ENCODE data around the gene RSU1. TPM values are rescaled to one million over a fixed set of nuclear protein-coding genes. Genes with fewer than 3 reads are reported as not detected.

Gene RSU1
- total RNA-seq, 2 experiments from 2014 or later: 42.4 to 47.5 TPM

DNA sequence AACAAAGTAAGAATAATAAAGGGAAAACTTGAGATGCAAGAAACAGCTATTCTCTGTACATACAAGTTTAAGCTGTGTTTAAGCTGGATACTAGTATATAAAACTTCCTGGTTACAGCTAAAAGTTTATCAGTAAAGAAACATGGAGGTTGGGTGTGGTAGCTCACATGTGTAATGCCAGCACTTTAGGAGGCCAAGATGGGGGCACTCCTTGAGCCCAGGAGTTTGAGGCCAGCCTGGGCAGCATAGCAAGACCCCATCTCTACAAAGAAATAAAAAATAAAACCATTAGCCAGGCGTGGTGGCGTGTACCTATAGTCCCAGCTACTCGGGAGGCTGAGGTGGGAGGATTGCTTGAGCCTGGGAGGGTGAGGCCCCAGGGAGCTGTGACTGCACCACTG is 3.2 kb downstream of the RSU1 start:
- DNase-seq (no peak), ATAC-seq (no peak)
- TF ChIP-seq, protein P1, sequence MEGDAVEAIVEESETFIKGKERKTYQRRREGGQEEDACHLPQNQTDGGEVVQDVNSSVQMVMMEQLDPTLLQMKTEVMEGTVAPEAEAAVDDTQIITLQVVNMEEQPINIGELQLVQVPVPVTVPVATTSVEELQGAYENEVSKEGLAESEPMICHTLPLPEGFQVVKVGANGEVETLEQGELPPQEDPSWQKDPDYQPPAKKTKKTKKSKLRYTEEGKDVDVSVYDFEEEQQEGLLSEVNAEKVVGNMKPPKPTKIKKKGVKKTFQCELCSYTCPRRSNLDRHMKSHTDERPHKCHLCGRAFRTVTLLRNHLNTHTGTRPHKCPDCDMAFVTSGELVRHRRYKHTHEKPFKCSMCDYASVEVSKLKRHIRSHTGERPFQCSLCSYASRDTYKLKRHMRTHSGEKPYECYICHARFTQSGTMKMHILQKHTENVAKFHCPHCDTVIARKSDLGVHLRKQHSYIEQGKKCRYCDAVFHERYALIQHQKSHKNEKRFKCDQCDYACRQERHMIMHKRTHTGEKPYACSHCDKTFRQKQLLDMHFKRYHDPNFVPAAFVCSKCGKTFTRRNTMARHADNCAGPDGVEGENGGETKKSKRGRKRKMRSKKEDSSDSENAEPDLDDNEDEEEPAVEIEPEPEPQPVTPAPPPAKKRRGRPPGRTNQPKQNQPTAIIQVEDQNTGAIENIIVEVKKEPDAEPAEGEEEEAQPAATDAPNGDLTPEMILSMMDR (IDR thresholded peaks at IDR 0.05): no peak
- H3K4me3 Mint-ChIP-seq: no peak overlapping the region
- H3K36me3 Mint-ChIP-seq (ENCODE audit: low read depth): peaks cover 10% of the 10 kb centered on the region
- POLR2A ChIA-PET: interaction anchor here (0.7 to 1.2 kb wide), 2 partner anchors 18 to 324 kb away, joined by 3 to 5 read pairs; no protein-coding TSS in a partner anchor
- H3K27ac Mint-ChIP-seq: no peak overlapping the region
- CTCF ChIA-PET: interaction anchor here (1.5 to 3.0 kb wide), 4 partner anchors 10 to 912 kb away, joined by 6 to 11 read pairs (median 9); no protein-coding TSS in a partner anchor
- H3K9me3 Mint-ChIP-seq: no peaks in the 10 kb centered on the region
- H3K4me1 Mint-ChIP-seq (ENCODE audit: low read depth): peaks cover 42% of the 10 kb centered on the region
- no peaks in the 10 kb centered on the region for H3K27me3 Mint-ChIP-seq
- intact Hi-C loops (cut with micrococcal nuclease): loop anchor here (10.0 kb wide), 1 partner anchor 1841 kb away; the partner anchor contains the start of genes ARL5B and NSUN6

DNA sequence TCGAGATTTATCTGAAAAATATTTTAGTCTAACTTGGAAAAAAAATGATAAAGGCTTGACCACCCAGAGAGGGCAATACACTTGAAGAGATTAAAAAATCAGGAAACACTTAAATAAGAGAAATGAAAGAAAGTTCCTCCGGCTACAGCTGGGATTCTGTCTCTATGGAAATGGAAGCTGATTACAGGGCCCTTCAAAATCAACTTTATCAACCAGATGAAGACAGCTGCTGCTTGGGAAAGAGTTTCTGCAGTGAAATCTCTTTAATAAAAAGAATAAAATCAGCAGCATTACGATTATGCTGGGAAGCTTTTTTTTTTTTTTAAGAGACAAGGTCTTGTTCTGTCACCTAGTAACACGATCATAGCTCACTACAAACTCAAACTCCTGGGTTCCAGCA is 4.5 kb downstream of the RSU1 start:
- ChIA-PET CTCF (interaction anchor here (0.6 to 3.0 kb wide), 6 partner anchors 9 to 910 kb away, joined by 3 to 11 read pairs (median 8); no protein-coding TSS in a partner anchor), POLR2A (interaction anchor here (1.2 kb wide), 1 partner anchor 17 kb away, joined by 5 read pairs; no protein-coding TSS in a partner anchor)
- ATAC-seq: no peak
- no peak overlapping the region for H3K27ac Mint-ChIP-seq
- H3K4me1 Mint-ChIP-seq (ENCODE audit: low read depth): peaks cover 38% of the 10 kb centered on the region
- peaks cover 10% of the 10 kb centered on the region for H3K36me3 Mint-ChIP-seq (ENCODE audit: low read depth)
- no peaks in the 10 kb centered on the region for H3K9me3 Mint-ChIP-seq
- intact Hi-C loops (cut with micrococcal nuclease): loop anchor here (10.0 kb wide), 1 partner anchor 1842 kb away; the partner anchor contains the start of genes ARL5B and NSUN6
- TF ChIP-seq, protein P1 (IDR thresholded peaks at IDR 0.05): no peak
- no peaks in the 10 kb centered on the region for H3K27me3 Mint-ChIP-seq
- DNase-seq: no peak
- no peak overlapping the region for H3K4me3 Mint-ChIP-seq

DNA sequence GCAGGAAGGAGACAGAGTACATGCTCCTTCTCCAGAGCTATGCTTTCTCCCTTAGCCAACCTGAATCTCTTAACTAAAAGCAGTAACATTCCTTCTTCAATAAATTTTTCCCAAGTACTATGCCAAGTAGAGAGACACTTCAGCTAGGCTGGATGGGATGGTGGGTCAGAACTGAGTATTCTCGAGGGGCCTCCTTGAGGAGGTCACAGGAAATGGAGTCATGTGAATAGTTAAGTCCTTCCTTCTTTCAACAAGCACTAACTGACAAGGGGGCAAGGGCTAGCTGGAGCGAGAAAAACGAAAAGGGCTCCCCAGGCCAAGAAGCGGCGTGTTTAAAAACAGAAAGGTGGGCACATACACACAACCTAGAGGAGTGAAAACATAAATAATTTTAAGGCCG is 5.5 kb downstream of the RSU1 start:
- no peak for DNase-seq
- TF ChIP-seq, protein P1 (IDR thresholded peaks at IDR 0.05): no peak
- no peak overlapping the region for H3K27ac Mint-ChIP-seq
- intact Hi-C loops (cut with micrococcal nuclease): loop anchor here (10.0 kb wide), 1 partner anchor 1843 kb away; the partner anchor contains the start of genes ARL5B and NSUN6
- ChIA-PET CTCF (interaction anchor here (1.3 to 3.0 kb wide), 3 partner anchors 10 to 909 kb away, joined by 3 to 9 read pairs (median 9); no protein-coding TSS in a partner anchor), POLR2A (interaction anchor here (0.9 kb wide), 1 partner anchor 375 kb away, joined by 3 read pairs; the partner anchor contains the start of gene PTER)
- H3K4me3 Mint-ChIP-seq: no peak overlapping the region
- H3K9me3 Mint-ChIP-seq: no peaks in the 10 kb centered on the region
- peaks cover 38% of the 10 kb centered on the region for H3K4me1 Mint-ChIP-seq (ENCODE audit: low read depth)
- no peak for ATAC-seq
- H3K36me3 Mint-ChIP-seq (ENCODE audit: low read depth): peaks cover 10% of the 10 kb centered on the region
- no peaks in the 10 kb centered on the region for H3K27me3 Mint-ChIP-seq

DNA sequence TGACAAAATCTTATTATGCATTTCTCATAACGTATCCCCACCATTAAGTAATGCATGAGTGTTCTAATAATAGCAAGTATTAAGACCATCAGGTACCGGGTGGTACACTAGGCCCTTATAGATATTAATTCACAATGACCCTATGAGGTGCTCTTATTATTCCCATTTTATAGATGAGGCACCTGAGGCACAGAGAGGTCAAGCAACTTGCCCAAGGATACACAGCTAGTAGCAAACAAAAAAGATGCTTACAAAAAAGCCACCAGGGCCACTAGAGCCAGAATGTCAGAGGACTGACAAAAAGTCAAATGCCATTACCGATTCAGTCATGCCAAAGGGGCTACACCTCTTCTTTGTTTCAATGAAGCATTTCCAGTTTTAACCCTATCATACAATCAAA is 5.9 kb downstream of the RSU1 start:
- no peak overlapping the region for H3K4me3 Mint-ChIP-seq

More for the DNA sequence above, 5.9 kb downstream of the RSU1 start:
- POLR2A ChIA-PET: interaction anchor here (0.9 kb wide), 1 partner anchor 375 kb away, joined by 3 read pairs; the partner anchor contains the start of gene PTER
- DNase-seq: no peak
- H3K9me3 Mint-ChIP-seq: no peaks in the 10 kb centered on the region
- no peak for ATAC-seq
- peaks cover 36% of the 10 kb centered on the region for H3K4me1 Mint-ChIP-seq (ENCODE audit: low read depth)
- intact Hi-C loops (cut with micrococcal nuclease): loop anchor here (10.0 kb wide), 1 partner anchor 1844 kb away; the partner anchor contains the start of genes ARL5B and NSUN6
- H3K36me3 Mint-ChIP-seq (ENCODE audit: low read depth): peaks cover 10% of the 10 kb centered on the region
- TF ChIP-seq, protein P1 (IDR thresholded peaks at IDR 0.05): no peak
- H3K27ac Mint-ChIP-seq: no peak overlapping the region
- no peaks in the 10 kb centered on the region for H3K27me3 Mint-ChIP-seq
- CTCF ChIA-PET: interaction anchor here (1.3 to 3.0 kb wide), 2 partner anchors 9 to 909 kb away, joined by 3 to 9 read pairs; no protein-coding TSS in a partner anchor
